ENCODE results near the gene SLC16A5.

GRCh38 chr17:75124819-75125162, 37.0 kb downstream of the SLC16A5 start:
- TF ChIP-seq POLR2A (IDR thresholded peaks at IDR 0.05; ENCODE audit: low read length) (no peak), GATA1 (IDR thresholded peaks at IDR 0.05; ENCODE audit: low read depth, low read length) (no peak)

Measured in erythroblast (primary cell).